Thoracic aorta (tissue), 2 donors: ENCODE data around the gene IL10. TPM values are rescaled to one million over a fixed set of nuclear protein-coding genes. Genes with fewer than 3 reads are reported as not detected.

Experiments
- ATAC-seq: fragments of 150-250 bp; one replicate; pipeline ENCODE4 v1.8.0; 2017; ENCODE audit warnings: low read depth; ENCODE audit not compliant: insufficient number of reproducible peaks, low FRiP score
- DNase-seq: peaks from one replicate; pipeline ENCODE4 v3.0.0-alpha.2; 2020; ENCODE audit warnings: low spot score
- H3K27ac ChIP-seq, 2 donors: fragments of 200-600 bp; sonication (generic); 1 replicate in 1 of 2; 2 replicates in 1 of 2; pipeline ENCODE4 v1.5.1; 2016; ENCODE audit warnings: mild to moderate bottlenecking in 2 of 2, moderate library complexity in 2 of 2
- H3K27me3 ChIP-seq: fragments of 200-600 bp; sonication (generic); replicated peaks from 2 replicates; pipeline ENCODE4 v1.6.0; 2016; ENCODE audit warnings: mild to moderate bottlenecking; ENCODE audit not compliant: insufficient read depth
- H3K36me3 ChIP-seq: fragments of 200-600 bp; sonication (generic); one replicate; pipeline ENCODE4 v1.5.1; 2016
- H3K4me1 ChIP-seq, 2 donors: fragments of 200-600 bp; sonication (generic); 1 replicate in 1 of 2; 2 replicates in 1 of 2; pipeline versions ENCODE4 v1.5.1 to v1.6.0; 2016; ENCODE audit warnings: low read depth in 2 of 2, mild to moderate bottlenecking in 1 of 2; ENCODE audit not compliant: control insufficient read depth in 1 of 2
- H3K4me3 ChIP-seq: fragments of 200-600 bp; sonication (generic); 2 replicates; pipeline ENCODE4 v1.5.1; 2016; ENCODE audit warnings: mild to moderate bottlenecking
- H3K9me3 ChIP-seq: fragments of 200-600 bp; sonication (generic); 2 replicates; pipeline ENCODE4 v1.5.1; 2016
- total RNA-seq, 2 donors: library from RNA; depleted of rRNA; stranded (reverse); fragments of >200 nt; gene quantifications; one replicate each; pipeline versions ENCODE4 v1.1.0 to v1.2.3, GENCODE V29; 2016
- TF ChIP-seq, protein P1 (sequence below): fragments of 200-600 bp; sonication (generic); IDR thresholded peaks from one replicate; pipeline ENCODE4 v1.5.1; 2019; ENCODE audit warnings: antibody characterized with exemption

Gene IL10
- total RNA-seq, 2 donors from 2014 or later, result 19.8 to 40.9 TPM

DNA sequence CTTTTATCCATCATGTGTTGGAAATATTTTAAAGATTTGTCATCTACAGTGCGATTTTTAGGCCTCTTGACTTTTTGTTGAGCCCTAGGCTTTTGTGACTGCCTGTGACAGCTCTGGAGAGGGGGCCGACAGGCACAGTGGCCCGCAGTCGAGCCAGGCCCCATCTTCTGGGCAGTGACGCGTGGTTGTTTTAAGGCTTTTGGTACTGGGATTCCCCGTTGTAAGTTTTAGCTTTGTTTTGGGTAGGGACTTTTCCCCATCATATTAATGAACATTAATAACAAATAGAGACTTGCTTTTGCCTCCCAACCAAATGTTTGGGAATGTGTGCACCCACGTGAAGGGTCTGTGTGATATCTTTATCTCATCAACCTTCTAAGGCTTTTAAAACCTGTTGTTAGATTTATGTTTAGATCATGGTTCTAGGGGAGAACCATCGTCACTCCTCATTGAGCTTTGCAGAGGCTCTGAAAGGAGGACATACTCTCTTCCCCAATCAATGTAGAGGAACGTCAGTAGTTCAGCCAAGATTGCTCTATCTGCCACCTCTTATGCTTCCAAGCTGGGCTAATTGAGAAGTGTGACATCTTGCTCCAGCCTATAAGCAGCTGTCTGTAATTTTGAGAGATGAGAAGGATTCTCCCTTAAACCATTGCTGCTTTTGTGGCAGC lies 53.0 kb downstream of the IL10 start:
- DNase-seq (no peak), ATAC-seq (no peak)
- Histone ChIP-seq H3K27me3 (no peaks in the 10 kb centered on the region), H3K4me1 (peaks cover 35 to 57% of the 10 kb centered on the region in 2 donors), H3K36me3 (no peaks in the 10 kb centered on the region), H3K9me3 (no peaks in the 10 kb centered on the region), H3K27ac (no peak overlapping the region), H3K4me3 (no peak overlapping the region)
- TF ChIP-seq, protein P1, sequence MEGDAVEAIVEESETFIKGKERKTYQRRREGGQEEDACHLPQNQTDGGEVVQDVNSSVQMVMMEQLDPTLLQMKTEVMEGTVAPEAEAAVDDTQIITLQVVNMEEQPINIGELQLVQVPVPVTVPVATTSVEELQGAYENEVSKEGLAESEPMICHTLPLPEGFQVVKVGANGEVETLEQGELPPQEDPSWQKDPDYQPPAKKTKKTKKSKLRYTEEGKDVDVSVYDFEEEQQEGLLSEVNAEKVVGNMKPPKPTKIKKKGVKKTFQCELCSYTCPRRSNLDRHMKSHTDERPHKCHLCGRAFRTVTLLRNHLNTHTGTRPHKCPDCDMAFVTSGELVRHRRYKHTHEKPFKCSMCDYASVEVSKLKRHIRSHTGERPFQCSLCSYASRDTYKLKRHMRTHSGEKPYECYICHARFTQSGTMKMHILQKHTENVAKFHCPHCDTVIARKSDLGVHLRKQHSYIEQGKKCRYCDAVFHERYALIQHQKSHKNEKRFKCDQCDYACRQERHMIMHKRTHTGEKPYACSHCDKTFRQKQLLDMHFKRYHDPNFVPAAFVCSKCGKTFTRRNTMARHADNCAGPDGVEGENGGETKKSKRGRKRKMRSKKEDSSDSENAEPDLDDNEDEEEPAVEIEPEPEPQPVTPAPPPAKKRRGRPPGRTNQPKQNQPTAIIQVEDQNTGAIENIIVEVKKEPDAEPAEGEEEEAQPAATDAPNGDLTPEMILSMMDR, result no peak

DNA sequence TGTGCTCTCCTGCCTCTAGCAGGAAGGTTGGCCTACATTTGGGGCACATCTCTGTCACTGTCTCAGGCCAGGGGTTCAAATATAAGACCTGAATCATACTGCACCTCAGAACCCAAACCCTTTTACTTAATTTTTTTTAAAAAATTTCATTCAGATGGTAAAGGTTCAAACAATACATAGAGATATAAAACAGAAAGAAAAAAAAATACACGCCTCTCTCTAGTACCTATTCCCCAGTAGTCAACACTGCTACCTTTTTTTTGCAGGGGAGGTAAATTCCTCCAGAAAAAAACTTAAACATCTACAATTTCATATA lies 54.7 kb downstream of the IL10 start:
- peaks cover 21 to 57% of the 10 kb centered on the region in 2 donors for H3K4me1 ChIP-seq
- no peak overlapping the region for H3K4me3 ChIP-seq
- no peaks in the 10 kb centered on the region for H3K9me3 ChIP-seq
- no peaks in the 10 kb centered on the region for H3K27me3 ChIP-seq
- TF ChIP-seq, protein P1, result no peak
- no peaks in the 10 kb centered on the region for H3K36me3 ChIP-seq
- DNase-seq (no peak), ATAC-seq (no peak)
- H3K27ac ChIP-seq, result no peak overlapping the region

Other genes with a start within 250 kb of the IL10 start
- 10 to 100 TPM; 40.5 to 41.1 TPM for gene EIF2D, start 160.0 kb downstream of the IL10 start, total RNA-seq
- 10 to 100 TPM in 1 of 2 donors, 1 to 10 TPM in 1; 6.8 to 11.9 TPM for gene DYRK3, start 137.0 kb downstream of the IL10 start, total RNA-seq
- gene MAPKAPK2, start 87.6 kb downstream of the IL10 start, total RNA-seq, result 10 to 100 TPM; 80.7 to 89.2 TPM
- gene IL19, start 1.7 kb downstream of the IL10 start, total RNA-seq, result not detected
- not detected for gene IL20, start 93.1 kb upstream of the IL10 start, total RNA-seq
- gene IL24, start 124.9 kb upstream of the IL10 start, total RNA-seq, result not detected
- 1 to 10 TPM in 1 of 2 donors, not detected in 1; 5.4 TPM for gene FCMR, start 149.4 kb upstream of the IL10 start, total RNA-seq
- gene PIGR, start 174.0 kb upstream of the IL10 start, total RNA-seq, result 1 to 10 TPM in 1 of 2 donors, not detected in 1; 7.7 TPM
- not detected for gene FCAMR, start 198.0 kb upstream of the IL10 start, total RNA-seq